ENCODE data around the gene BTBD6. TPM values are rescaled to one million over a fixed set of nuclear protein-coding genes. Genes with fewer than 3 reads are reported as not detected.

BTBD6 gene
- total and polyA plus RNA-seq, 9 of the 15 experiments (the other 6 are each of a cell fraction or from before 2014, with no cell fraction given) = not detected

GRCh38 chr14:105250986-105251385 is 2.7 kb downstream of the BTBD6 start:
- POLR2A ChIA-PET = no interaction called here
- Histone ChIP-seq H3K27me3 (ENCODE audit: control insufficient read depth in 2 of 2, insufficient read depth in 2 of 2, low read length in 2 of 2) (no peaks in the 10 kb centered on the region), H3K9me1 (ENCODE audit: control insufficient read depth, insufficient read depth, low read length) (no peaks in the 10 kb centered on the region), H3K9me3 (replicated peaks; ENCODE audit: control insufficient read depth, insufficient read depth, low read depth, low read length) (no peaks in the 10 kb centered on the region), H3K4me2 (ENCODE audit: insufficient read depth, low read length) (no peak overlapping the region), H4K20me1 (replicated peaks; ENCODE audit: control insufficient read depth, insufficient read depth, low read length) (no peaks in the 10 kb centered on the region), H3K36me3 (ENCODE audit: control insufficient read depth, insufficient read depth, low read length) (peaks cover 23% of the 10 kb centered on the region; the same call in 2 of the 3 replicates), H3K4me1 (replicated peaks in 1 of 2; ENCODE audit: control insufficient read depth in 2 of 2, insufficient read depth in 2 of 2, low read length in 2 of 2) (no peaks in the 10 kb centered on the region), H3K79me2 (ENCODE audit: control insufficient read depth, insufficient read depth, low read length) (no peaks in the 10 kb centered on the region), H3K27ac (ENCODE audit: extremely low read depth, low read depth, low read length) (no peak overlapping the region), H2AFZ (ENCODE audit: low read depth, low read length) (no peak overlapping the region), H3K4me3 (no peak overlapping the region), H3K9ac (ENCODE audit: insufficient read depth in 1 of 2, low read depth in 2 of 2, low read length in 2 of 2) (no peak overlapping the region)
- TF ChIP-seq BCL6 (CRISPR knock-in tag; IDR thresholded peaks at IDR 0.05) (no peak), ZNF668 (CRISPR knock-in tag; IDR thresholded peaks at IDR 0.05) (no peak), SIN3A (IDR thresholded peaks at IDR 0.05; ENCODE audit: borderline replicate concordance in 2 of 2, control insufficient read depth in 1 of 2, low read depth in 2 of 2, low read length in 2 of 2) (no peak), POLR3G (IDR thresholded peaks at IDR 0.05; ENCODE audit: extremely low read depth, insufficient read length, insufficient replicate concordance) (no peak), ZNF76 (CRISPR knock-in tag; IDR thresholded peaks at IDR 0.05; ENCODE audit: borderline replicate concordance) (no peak)
- WGBS (ENCODE audit: insufficient coverage, low coverage, missing lambda C conversion rate) = 81% methylated on average over 4 of the region's 4 CpGs
- ATAC-seq (no peak), FAIRE-seq (no peak), DNase-seq (ENCODE audit: extremely low read depth in 1 of 4, low spot score in 3 of 4) (no peak)
- intact Hi-C loops (cut with micrococcal nuclease) (no loop called here), in situ Hi-C loops (cut with MboI) (no loop called here)
- CTCF ChIA-PET (ENCODE audit: low intra/inter-chr PET ratio) = no interaction called here
- no TSS peak for BruUV-seq (replicated peaks)

DNA sequence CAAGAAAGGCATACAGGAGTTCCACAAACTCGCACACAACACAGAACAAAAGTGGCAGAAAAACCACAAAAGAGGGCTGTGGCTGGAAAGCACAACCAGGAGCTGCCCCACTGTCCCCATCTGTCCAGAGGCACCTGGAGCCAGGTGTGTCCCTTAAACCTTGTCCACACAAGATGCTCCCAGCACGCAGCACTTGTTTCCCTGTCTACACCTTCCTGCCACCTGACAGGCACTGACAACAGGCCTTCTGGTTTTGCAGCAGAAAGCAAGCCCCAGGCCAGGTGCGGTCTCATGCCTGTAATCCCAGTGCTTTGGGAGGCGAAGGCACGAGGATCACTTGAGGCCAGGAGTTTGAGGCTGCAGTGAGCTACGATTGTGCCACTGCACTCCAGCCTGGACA is 3.6 kb downstream of the BTBD6 start:
- 83% methylated on average over 2 of the region's 6 CpGs for WGBS (ENCODE audit: insufficient coverage, low coverage, missing lambda C conversion rate)
- in situ Hi-C loops (cut with MboI) (no loop called here), intact Hi-C loops (cut with micrococcal nuclease) (no loop called here)
- peaks cover 20% of the 10 kb centered on the region; the same call in 2 of the 3 replicates for H3K36me3 ChIP-seq (ENCODE audit: control insufficient read depth, insufficient read depth, low read length)
- no peaks in the 10 kb centered on the region for H3K9me3 ChIP-seq (replicated peaks; ENCODE audit: control insufficient read depth, insufficient read depth, low read depth, low read length)
- POLR2A ChIA-PET = no interaction called here
- H2AFZ ChIP-seq (ENCODE audit: low read depth, low read length) = no peak overlapping the region
- ATAC-seq (no peak), FAIRE-seq (no peak), DNase-seq (ENCODE audit: extremely low read depth in 1 of 4, low spot score in 3 of 4) (no peak)
- no peaks in the 10 kb centered on the region for H4K20me1 ChIP-seq (replicated peaks; ENCODE audit: control insufficient read depth, insufficient read depth, low read length)
- BruUV-seq (replicated peaks) = no TSS peak
- no peak overlapping the region for H3K27ac ChIP-seq (ENCODE audit: extremely low read depth, low read depth, low read length)
- H3K4me1 ChIP-seq (replicated peaks in 1 of 2; ENCODE audit: control insufficient read depth in 2 of 2, insufficient read depth in 2 of 2, low read length in 2 of 2) = no peaks in the 10 kb centered on the region
- CTCF ChIA-PET (ENCODE audit: low intra/inter-chr PET ratio) = no interaction called here
- no peaks in the 10 kb centered on the region for H3K79me2 ChIP-seq (ENCODE audit: control insufficient read depth, insufficient read depth, low read length)
- H3K4me2 ChIP-seq (ENCODE audit: insufficient read depth, low read length) = no peak overlapping the region
- H3K27me3 ChIP-seq (ENCODE audit: control insufficient read depth in 2 of 2, insufficient read depth in 2 of 2, low read length in 2 of 2) = no peaks in the 10 kb centered on the region
- H3K4me3 ChIP-seq = no peak overlapping the region
- H3K9ac ChIP-seq (ENCODE audit: insufficient read depth in 1 of 2, low read depth in 2 of 2, low read length in 2 of 2) = peak overlapping the region in 1 of 2 experiments; percentile 35; a peak in 1 of 4 replicates
- no peaks in the 10 kb centered on the region for H3K9me1 ChIP-seq (ENCODE audit: control insufficient read depth, insufficient read depth, low read length)
- TF ChIP-seq POLR2G (IDR thresholded peaks at IDR 0.05; ENCODE audit: low read depth, low read length) (no peak), NELFE (IDR thresholded peaks at IDR 0.05; ENCODE audit: insufficient read depth, insufficient read length) (no peak), HSF4 (CRISPR knock-in tag; IDR thresholded peaks at IDR 0.05; ENCODE audit: borderline replicate concordance) (no peak), HDAC8 (tag; IDR thresholded peaks at IDR 0.05) (no peak), ZNF184 (CRISPR knock-in tag; IDR thresholded peaks at IDR 0.05) (no peak), RBFOX2 (IDR thresholded peaks at IDR 0.05; ENCODE audit: low read depth, low read length) (no peak), ESRRB (CRISPR knock-in tag; IDR thresholded peaks at IDR 0.05; ENCODE audit: borderline replicate concordance) (no peak), TSHZ1 (CRISPR knock-in tag; IDR thresholded peaks at IDR 0.05) (no peak)
